SK-N-SH (cell line): ENCODE results near the gene LKAAEAR1. TPM values are rescaled to one million over a fixed set of nuclear protein-coding genes. Genes with fewer than 3 reads are reported as not detected.
"Not testable (repeated sequence)": the region's sequence is repeated elsewhere in the genome, so short reads cannot be mapped to it uniquely, and the experiment has no call there.

Experiments used
- CTCF ChIA-PET: fragments of 300-600, 350-600 bp; formaldehyde crosslinking; extraction: SDS; loops from one replicate; lab custom pipeline; 2021; lab: Yijun Ruan, JAX
- POLR2A ChIA-PET: fragments of 350-600 bp; sonication (Branson Sonifier 250); formaldehyde crosslinking; extraction: SDS; loops from one replicate; lab custom pipeline; 2020; ENCODE audit warnings: antibody characterized with exemption, inconsistent platforms; lab: Yijun Ruan, JAX
- DNase-seq: peaks from one replicate; pipeline ENCODE4 v3.0.0; 2012
- H2AFZ ChIP-seq: fragments of 200-600 bp; sonication (generic); 2 replicates; pipeline ENCODE4 v1.8.1; 2016; ENCODE audit warnings: antibody characterized with exemption, mild to moderate bottlenecking, low read depth
- H3F3A ChIP-seq: fragments of 200-600 bp; sonication (generic); replicated peaks from 2 replicates; pipeline ENCODE3; 2016; ENCODE audit warnings: antibody characterized with exemption, mild to moderate bottlenecking; ENCODE audit not compliant: insufficient read depth
- H3K27ac ChIP-seq, 2 experiments: fragments of 200-500 bp in 1 of 2; fragments of 200-600 bp in 1 of 2; sonication (Bioruptor generic) in 1 of 2; sonication (generic), shearing (Covaris generic) in 1 of 2; 2 replicates each; pipeline versions ENCODE4 v1.5.1 to v1.6.1; 2014 to 2016; ENCODE audit warnings: low read depth in 2 of 2, inconsistent platforms in 1 of 2, low read length in 1 of 2, mild to moderate bottlenecking in 1 of 2, mixed read lengths in 1 of 2
- H3K27me3 ChIP-seq: fragments of 200-600 bp; sonication (generic), shearing (Covaris generic); 2 replicates; pipeline ENCODE4 v1.6.1; 2016; ENCODE audit warnings: mixed run types; ENCODE audit not compliant: insufficient read depth
- H3K36me3 ChIP-seq, 2 experiments: fragments of 200-500 bp in 1 of 2; fragments of 200-600 bp in 1 of 2; sonication (Bioruptor generic) in 1 of 2; sonication (generic) in 1 of 2; replicated peaks in 1 of 2; 2 replicates each; pipeline versions ENCODE3 to v1.5.1; 2014 to 2016; ENCODE audit warnings: low read length in 1 of 2, mild to moderate bottlenecking in 1 of 2; ENCODE audit not compliant: insufficient read depth in 2 of 2, control insufficient read depth in 1 of 2
- H3K4me1 ChIP-seq, 2 experiments: fragments of 200-500 bp in 1 of 2; fragments of 200-600 bp in 1 of 2; sonication (Bioruptor generic) in 1 of 2; sonication (generic), shearing (Covaris generic) in 1 of 2; 2 replicates each; pipeline versions ENCODE4 v1.5.1 to v1.6.1; 2014 to 2016; ENCODE audit warnings: low read depth in 1 of 2, low read length in 1 of 2, mixed run types in 1 of 2; ENCODE audit not compliant: insufficient read depth in 2 of 2, control insufficient read depth in 1 of 2
- H3K4me2 ChIP-seq: fragments of 200-600 bp; sonication (generic), shearing (Covaris generic); 2 replicates; pipeline ENCODE4 v1.6.1; 2017; ENCODE audit warnings: mixed run types
- H3K4me3 ChIP-seq, 2 experiments: fragments of 200-500 bp in 1 of 2; fragments of 200-600 bp in 1 of 2; sonication (Bioruptor generic) in 1 of 2; sonication (generic), shearing (Covaris generic) in 1 of 2; 2 replicates each; pipeline versions ENCODE4 v1.5.1 to v1.8.1; 2014 to 2016; ENCODE audit warnings: low read depth in 2 of 2, inconsistent platforms in 1 of 2, low read length in 1 of 2, mild to moderate bottlenecking in 1 of 2, mixed read lengths in 1 of 2, moderate library complexity in 1 of 2
- H3K79me2 ChIP-seq: fragments of 200-600 bp; sonication (generic); 2 replicates; pipeline ENCODE4 v1.8.1; 2017; ENCODE audit warnings: mild to moderate bottlenecking; ENCODE audit not compliant: insufficient read depth
- H3K9ac ChIP-seq: fragments of 200-600 bp; sonication (generic); 2 replicates; pipeline ENCODE4 v1.6.1; 2017; ENCODE audit warnings: mixed run types
- H3K9me2 ChIP-seq: fragments of 200-600 bp; sonication (generic); 2 replicates; pipeline ENCODE4 v1.6.1; 2017; ENCODE audit warnings: mixed run types
- H3K9me3 ChIP-seq: fragments of 200-600 bp; sonication (generic); 2 replicates; pipeline ENCODE4 v1.6.1; 2017; ENCODE audit warnings: mixed run types, mild to moderate bottlenecking, moderate library complexity
- H4K20me1 ChIP-seq: fragments of 200-600 bp; sonication (generic); 2 replicates; pipeline ENCODE4 v1.6.1; 2017; ENCODE audit warnings: mild to moderate bottlenecking, mixed run types; ENCODE audit not compliant: insufficient read depth
- EZH2phosphoT487 ChIP-seq: fragments of 200-600 bp; sonication (generic); IDR thresholded peaks from 2 replicates; pipeline ENCODE4 v1.6.1; 2017; ENCODE audit warnings: low read depth, mixed run types, mild to moderate bottlenecking, antibody characterized with exemption, moderate library complexity, borderline replicate concordance
- FOXM1 ChIP-seq: IDR thresholded peaks from 2 replicates; pipeline ENCODE4 v1.4.0; 2012; ENCODE audit warnings: low read depth, mild to moderate bottlenecking
- GABPA ChIP-seq: IDR thresholded peaks from 2 replicates; pipeline ENCODE4 v1.4.0; 2012; ENCODE audit warnings: low read depth, mild to moderate bottlenecking
- IRF3 ChIP-seq: fragments of 150-350 bp; IDR thresholded peaks from 2 replicates; pipeline ENCODE4 v1.6.1; 2016; ENCODE audit warnings: mild to moderate bottlenecking, low read depth, low read length
- JUND ChIP-seq: IDR thresholded peaks from 2 replicates; pipeline ENCODE4 v1.4.0; 2012
- MEF2A ChIP-seq: IDR thresholded peaks from 2 replicates; pipeline ENCODE4 v1.4.0; 2012; ENCODE audit warnings: low read depth, borderline replicate concordance
- MXI1 ChIP-seq: IDR thresholded peaks from 2 replicates; pipeline ENCODE4 v1.6.1; 2012; ENCODE audit warnings: mild to moderate bottlenecking, low read depth, low read length, improper control_type of control experiment
- RAD21 ChIP-seq: IDR thresholded peaks from 2 replicates; pipeline ENCODE4 v1.6.1; 2012; ENCODE audit warnings: mild to moderate bottlenecking, low read length
- RXRA ChIP-seq: IDR thresholded peaks from 2 replicates; pipeline ENCODE4 v1.4.0; 2012; ENCODE audit warnings: low read depth, mild to moderate bottlenecking, borderline replicate concordance
- SIN3A ChIP-seq: IDR thresholded peaks from 2 replicates; pipeline ENCODE4 v1.6.1; 2012; ENCODE audit warnings: low read depth, mild to moderate bottlenecking, low read length, moderate library complexity, borderline replicate concordance
- USF1 ChIP-seq: IDR thresholded peaks from 2 replicates; pipeline ENCODE4 v1.4.0; 2012; ENCODE audit warnings: low read depth, borderline replicate concordance
- YY1 ChIP-seq: IDR thresholded peaks from 2 replicates; pipeline ENCODE4 v1.4.0; 2012; ENCODE audit warnings: low read depth, mild to moderate bottlenecking
- ZBTB33 ChIP-seq: IDR thresholded peaks from 2 replicates; pipeline ENCODE4 v1.4.0; 2012; ENCODE audit warnings: low read depth, borderline replicate concordance
- WGBS: methylation state at CpG from one replicate; pipeline ENCODE4 v1.1.6; 2017; ENCODE audit warnings: low lambda C conversion rate; 5-methylcytosine and 5-hydroxymethylcytosine counted together
- polyA plus RNA-seq, 3 experiments: library from polyadenylated mRNA; depleted of rRNA; stranded (reverse); fragments of >200 nt; gene quantifications; 2 replicates each; pipeline ENCODE4 v1.2.3, GENCODE V29; 2012
- TF ChIP-seq, protein P1 (sequence below): fragments of 200-600 bp; sonication (generic); IDR thresholded peaks from 2 replicates; pipeline ENCODE4 v1.6.1; 2017; ENCODE audit warnings: antibody characterized with exemption, mild to moderate bottlenecking, moderate library complexity

LKAAEAR1 gene
- polyA plus RNA-seq, 1 of the 3 experiments (the other 2 are of a cell fraction), result 0.71 TPM

- H2AFZ ChIP-seq, result no peak overlapping the region
- TF ChIP-seq, protein P1, sequence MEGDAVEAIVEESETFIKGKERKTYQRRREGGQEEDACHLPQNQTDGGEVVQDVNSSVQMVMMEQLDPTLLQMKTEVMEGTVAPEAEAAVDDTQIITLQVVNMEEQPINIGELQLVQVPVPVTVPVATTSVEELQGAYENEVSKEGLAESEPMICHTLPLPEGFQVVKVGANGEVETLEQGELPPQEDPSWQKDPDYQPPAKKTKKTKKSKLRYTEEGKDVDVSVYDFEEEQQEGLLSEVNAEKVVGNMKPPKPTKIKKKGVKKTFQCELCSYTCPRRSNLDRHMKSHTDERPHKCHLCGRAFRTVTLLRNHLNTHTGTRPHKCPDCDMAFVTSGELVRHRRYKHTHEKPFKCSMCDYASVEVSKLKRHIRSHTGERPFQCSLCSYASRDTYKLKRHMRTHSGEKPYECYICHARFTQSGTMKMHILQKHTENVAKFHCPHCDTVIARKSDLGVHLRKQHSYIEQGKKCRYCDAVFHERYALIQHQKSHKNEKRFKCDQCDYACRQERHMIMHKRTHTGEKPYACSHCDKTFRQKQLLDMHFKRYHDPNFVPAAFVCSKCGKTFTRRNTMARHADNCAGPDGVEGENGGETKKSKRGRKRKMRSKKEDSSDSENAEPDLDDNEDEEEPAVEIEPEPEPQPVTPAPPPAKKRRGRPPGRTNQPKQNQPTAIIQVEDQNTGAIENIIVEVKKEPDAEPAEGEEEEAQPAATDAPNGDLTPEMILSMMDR, result no peak
- TF ChIP-seq RXRA, result no peak
- no peak for TF ChIP-seq FOXM1
- no peak for TF ChIP-seq EZH2phosphoT487
- H3K36me3 ChIP-seq, result no peaks in the 10 kb centered on the region
- no peaks in the 10 kb centered on the region for H3K79me2 ChIP-seq
- H3K4me3 ChIP-seq, result no peak overlapping the region
- no peaks in the 10 kb centered on the region; a peak in 1 of 4 replicates for H3K4me1 ChIP-seq
- no peak overlapping the region for H3K9ac ChIP-seq
- H3K9me3 ChIP-seq, result no peaks in the 10 kb centered on the region
- H4K20me1 ChIP-seq, result no peaks in the 10 kb centered on the region
- no peaks in the 10 kb centered on the region for H3K9me2 ChIP-seq
- DNase-seq, result peak; percentile 30
- H3K27me3 ChIP-seq, result peaks cover 28% of the 10 kb centered on the region
- H3K27ac ChIP-seq, result no peak overlapping the region
- WGBS, result 86% methylated on average over 4 of the region's 8 CpGs
- no peak overlapping the region for H3K4me2 ChIP-seq
- ChIA-PET CTCF (interaction anchor here (0.8 to 15.6 kb wide), 12 partner anchors 11 to 146 kb away, joined by 3 to 252 read pairs (median 12); partner anchors contain the start of genes C20orf204, LKAAEAR1, OPRL1 and PRPF6), POLR2A (no interaction called here)
- no peaks in the 10 kb centered on the region for H3F3A ChIP-seq
These were observed 35.1 kb upstream of the LKAAEAR1 start for GRCh38 chr20:64119301-64119680.

- 100% methylated on average over 1 of the region's 6 CpGs for WGBS
- H3K4me2 ChIP-seq, H2AFZ ChIP-seq, H3K4me1 ChIP-seq, H3K36me3 ChIP-seq, H3K9me3 ChIP-seq, DNase-seq, H3K9me2 ChIP-seq, H3F3A ChIP-seq, H4K20me1 ChIP-seq, H3K27ac ChIP-seq, H3K9ac ChIP-seq, H3K4me3 ChIP-seq, H3K79me2 ChIP-seq, POLR2A ChIA-PET: not testable (repeated sequence)
- CTCF ChIA-PET, result interaction anchor here (1.4 to 15.6 kb wide), 3 partner anchors 36 to 79 kb away, joined by 4 to 252 read pairs (median 6); partner anchors contain the start of genes LKAAEAR1, OPRL1 and RGS19
- peaks cover 15% of the 10 kb centered on the region; the same call in 1 of the 2 replicates for H3K27me3 ChIP-seq
These were observed 33.2 kb upstream of the LKAAEAR1 start for GRCh38 chr20:64117432-64117777.

DNA sequence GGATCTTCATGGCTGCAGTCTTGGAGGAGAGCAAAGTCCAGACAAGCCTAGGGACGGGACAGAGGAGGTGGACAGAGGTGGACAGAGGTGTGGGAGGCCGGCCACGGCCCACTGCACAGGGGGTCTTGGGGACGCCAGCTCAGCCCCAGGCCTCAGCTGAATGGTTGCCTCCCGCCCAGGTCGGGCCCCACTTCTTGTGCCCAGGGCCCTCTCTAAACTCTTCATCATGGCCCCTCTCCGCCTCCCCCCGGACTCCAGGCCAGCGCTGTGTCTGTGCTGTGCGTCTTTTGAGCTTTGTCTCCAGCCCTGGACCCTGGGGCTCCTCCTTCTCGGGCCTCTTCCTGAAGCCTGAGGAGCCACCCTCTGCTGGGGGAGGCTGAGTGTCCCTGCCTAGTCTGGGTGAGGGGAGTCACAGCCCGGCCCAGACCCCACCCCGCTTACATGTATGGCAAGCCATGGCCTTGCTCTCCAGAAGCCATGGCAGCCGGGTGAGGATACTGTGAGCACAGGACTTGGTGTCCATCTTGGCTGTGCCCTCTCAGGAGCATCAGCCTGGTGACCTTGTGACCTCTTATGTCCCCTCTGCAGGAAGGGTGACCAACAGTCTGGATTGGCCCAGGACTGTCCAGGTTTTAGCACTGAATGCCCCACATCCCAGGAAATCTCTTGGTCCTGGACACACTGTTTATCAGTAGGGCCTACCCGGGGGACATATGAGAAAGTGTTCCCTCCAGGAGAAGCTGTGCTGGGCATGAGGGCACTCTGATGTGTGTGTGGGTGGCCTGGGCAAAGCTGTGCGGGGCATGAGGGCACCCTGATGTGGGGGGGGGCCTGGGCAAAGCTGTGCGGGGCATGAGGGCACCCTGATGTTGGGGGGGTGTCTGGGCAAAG is 32.6 kb upstream of the LKAAEAR1 start:
- peaks cover 11% of the 10 kb centered on the region; the same call in 1 of the 2 replicates for H3K27me3 ChIP-seq
- no peaks in the 10 kb centered on the region for H3K9me2 ChIP-seq
- no peaks in the 10 kb centered on the region for H3K36me3 ChIP-seq
- H3K9ac ChIP-seq, result no peak overlapping the region
- no peaks in the 10 kb centered on the region for H3F3A ChIP-seq
- no peak overlapping the region for H3K27ac ChIP-seq
- H3K79me2 ChIP-seq, result no peaks in the 10 kb centered on the region
- H3K4me1 ChIP-seq, result peaks cover 0 to 12% of the 10 kb centered on the region in 2 experiments; a peak in 1 of 4 replicates
- peak; percentile 20 for DNase-seq
- no peaks in the 10 kb centered on the region for H4K20me1 ChIP-seq
- 74% methylated on average over 11 of the region's 17 CpGs for WGBS
- H3K4me2 ChIP-seq, result no peak overlapping the region
- H3K9me3 ChIP-seq, result no peaks in the 10 kb centered on the region
- no peak overlapping the region for H2AFZ ChIP-seq
- ChIA-PET POLR2A (no interaction called here), CTCF (interaction anchor here (0.7 to 15.6 kb wide), 6 partner anchors 14 to 78 kb away, joined by 3 to 252 read pairs (median 4); partner anchors contain the start of genes LKAAEAR1, OPRL1 and RGS19)
- no peak overlapping the region for H3K4me3 ChIP-seq
- TF ChIP-seq GABPA, result no peak
- no peak for TF ChIP-seq MEF2A
- TF ChIP-seq YY1, result no peak
- no peak for TF ChIP-seq IRF3
- TF ChIP-seq JUND, result no peak
- no peak for TF ChIP-seq SIN3A
- TF ChIP-seq MXI1, result no peak
- no peak for TF ChIP-seq FOXM1
- TF ChIP-seq ZBTB33, result no peak
- TF ChIP-seq RAD21, result no peak
- TF ChIP-seq USF1, result no peak
